HEK293 (cell line): ENCODE results near the gene CDON.

ENCODE experiments used
- CTCF ChIA-PET: fragments of 350-600 bp; formaldehyde crosslinking; extraction: SDS; loops from one replicate; lab custom pipeline; 2021; ENCODE audit warnings: antibody characterized with exemption; lab: Yijun Ruan, JAX
- POLR2A ChIA-PET: fragments of 300-600 bp; formaldehyde crosslinking; extraction: SDS; loops from one replicate; lab custom pipeline; 2020; ENCODE audit warnings: antibody characterized with exemption, inconsistent platforms; lab: Yijun Ruan, JAX
- H3K27ac ChIP-seq: fragments of 200-500 bp; sonication (Bioruptor generic); 2 replicates; pipeline ENCODE4 v1.5.1; 2014; ENCODE audit warnings: low read depth, low read length, control low read depth, inconsistent platforms; ENCODE audit errors: extremely low read depth
- H3K36me3 ChIP-seq, 2 experiments: fragments of 200-500 bp in 1 of 2; sonication (Bioruptor generic) in 1 of 2; 1 replicate in 1 of 2; 2 replicates in 1 of 2; pipeline ENCODE4 v1.5.1; 2014 to 2017; ENCODE audit warnings: inconsistent platforms in 2 of 2, low read length in 2 of 2; ENCODE audit not compliant: control insufficient read depth in 2 of 2, insufficient read depth in 1 of 2
- H3K4me1 ChIP-seq: fragments of 200-500 bp; sonication (Bioruptor generic); 2 replicates; pipeline ENCODE4 v1.5.1; 2014; ENCODE audit warnings: mild to moderate bottlenecking, low read length, inconsistent platforms; ENCODE audit not compliant: control insufficient read depth, insufficient read depth
- H3K4me3 ChIP-seq: 2 replicates; pipeline ENCODE4 v1.5.1; 2011; ENCODE audit warnings: low read depth, mild to moderate bottlenecking, control low read depth, low read length, moderate library complexity
- H3K9me3 ChIP-seq: fragments of 200-500 bp; sonication (Bioruptor generic); 2 replicates; pipeline ENCODE4 v1.5.1; 2014; ENCODE audit warnings: low read depth, low read length, inconsistent platforms; ENCODE audit not compliant: control insufficient read depth, insufficient read depth
- FEZF1 ChIP-seq: fragments of 450-650 bp; formaldehyde crosslinking; IDR thresholded peaks from 2 replicates; pipeline ENCODE4 v1.5.1; 2016; ENCODE audit warnings: missing biosample characterization, missing genetic modification characterization
- GLIS2 ChIP-seq: fragments of 450-650 bp; formaldehyde crosslinking; IDR thresholded peaks from 2 replicates; pipeline ENCODE4 v1.5.1; 2016; ENCODE audit warnings: missing biosample characterization, missing genetic modification characterization
- MZF1 ChIP-seq: fragments of 450-650 bp; formaldehyde crosslinking; IDR thresholded peaks from 2 replicates; pipeline ENCODE4 v1.5.1; 2017; ENCODE audit warnings: missing biosample characterization, missing genetic modification characterization, borderline replicate concordance
- PBX3 ChIP-seq: sonication (generic); formaldehyde crosslinking; IDR thresholded peaks from 2 replicates; pipeline ENCODE4 v1.8.1; 2022; ENCODE audit warnings: mild to moderate bottlenecking, moderate library complexity, missing genetic modification reagents
- TRIM28 ChIP-seq: IDR thresholded peaks from 2 replicates; pipeline ENCODE4 v1.6.1; 2011; ENCODE audit warnings: low read length, control low read depth, borderline replicate concordance
- YY2 ChIP-seq: fragments of 450-650 bp; formaldehyde crosslinking; IDR thresholded peaks from 2 replicates; pipeline ENCODE4 v1.5.1; 2016; ENCODE audit warnings: missing biosample characterization, missing genetic modification characterization
- ZBTB44 ChIP-seq: fragments of 450-650 bp; IDR thresholded peaks from 2 replicates; pipeline ENCODE4 v1.5.1; 2018; ENCODE audit warnings: missing biosample characterization, mild to moderate bottlenecking, missing genetic modification characterization
- ZBTB48 ChIP-seq: fragments of 450-650 bp; formaldehyde crosslinking; IDR thresholded peaks from 2 replicates; pipeline ENCODE4 v1.5.1; 2016; ENCODE audit warnings: missing biosample characterization, missing genetic modification characterization
- ZBTB7A ChIP-seq: fragments of 450-650 bp; formaldehyde crosslinking; IDR thresholded peaks from 2 replicates; pipeline ENCODE4 v1.5.1; 2016; ENCODE audit warnings: low read depth, missing biosample characterization, missing genetic modification characterization
- ZFP3 ChIP-seq: fragments of 450-650 bp; formaldehyde crosslinking; IDR thresholded peaks from 2 replicates; pipeline ENCODE4 v1.5.1; 2016; ENCODE audit warnings: low read depth, missing biosample characterization, missing genetic modification characterization
- ZNF10 ChIP-seq: fragments of 450-650 bp; formaldehyde crosslinking; IDR thresholded peaks from 2 replicates; pipeline ENCODE4 v1.5.1; 2017; ENCODE audit warnings: missing biosample characterization, missing genetic modification characterization
- ZNF114 ChIP-seq: fragments of 450-650 bp; formaldehyde crosslinking; IDR thresholded peaks from 2 replicates; pipeline ENCODE4 v1.5.0; 2017; ENCODE audit warnings: missing biosample characterization, missing genetic modification characterization
- ZNF132 ChIP-seq: fragments of 450-650 bp; formaldehyde crosslinking; IDR thresholded peaks from 2 replicates; pipeline ENCODE4 v1.5.1; 2017; ENCODE audit warnings: missing biosample characterization, missing genetic modification characterization, borderline replicate concordance
- ZNF155 ChIP-seq: fragments of 450-650 bp; formaldehyde crosslinking; IDR thresholded peaks from 2 replicates; pipeline ENCODE4 v1.5.1; 2016; ENCODE audit warnings: missing biosample characterization, missing genetic modification characterization
- ZNF280D ChIP-seq: fragments of 450-650 bp; formaldehyde crosslinking; IDR thresholded peaks from 2 replicates; pipeline ENCODE4 v1.5.1; 2016; ENCODE audit warnings: missing biosample characterization, missing genetic modification characterization
- ZNF354C ChIP-seq: fragments of 450-650 bp; formaldehyde crosslinking; IDR thresholded peaks from 2 replicates; pipeline ENCODE4 v1.5.1; 2016; ENCODE audit warnings: missing biosample characterization, missing genetic modification characterization, low read depth, borderline replicate concordance
- ZNF391 ChIP-seq: fragments of 450-650 bp; formaldehyde crosslinking; IDR thresholded peaks from 2 replicates; pipeline ENCODE4 v1.5.1; 2016; ENCODE audit warnings: low read depth, missing biosample characterization, missing genetic modification characterization, borderline replicate concordance
- ZNF426 ChIP-seq: fragments of 450-650 bp; formaldehyde crosslinking; IDR thresholded peaks from 2 replicates; pipeline ENCODE4 v1.5.1; 2017; ENCODE audit warnings: missing biosample characterization, missing genetic modification characterization, mild to moderate bottlenecking, inconsistent platforms, moderate library complexity
- ZNF473 ChIP-seq: fragments of 450-650 bp; formaldehyde crosslinking; IDR thresholded peaks from 2 replicates; pipeline ENCODE4 v1.5.1; 2017; ENCODE audit warnings: missing biosample characterization, missing genetic modification characterization
- ZNF514 ChIP-seq: fragments of 450-650 bp; formaldehyde crosslinking; IDR thresholded peaks from 2 replicates; pipeline ENCODE4 v1.5.1; 2016; ENCODE audit warnings: missing biosample characterization, missing genetic modification characterization
- ZNF548 ChIP-seq: fragments of 450-650 bp; formaldehyde crosslinking; IDR thresholded peaks from 2 replicates; pipeline ENCODE4 v1.5.1; 2016; ENCODE audit warnings: missing biosample characterization, missing genetic modification characterization
- ZNF555 ChIP-seq: fragments of 450-650 bp; formaldehyde crosslinking; conservative IDR thresholded peaks from 2 replicates; pipeline ENCODE4 v1.5.1; 2017; ENCODE audit warnings: missing biosample characterization, mild to moderate bottlenecking, missing genetic modification characterization, inconsistent platforms
- ZNF596 ChIP-seq: fragments of 450-650 bp; IDR thresholded peaks from 2 replicates; pipeline ENCODE4 v1.5.0; 2018; ENCODE audit warnings: missing biosample characterization, mild to moderate bottlenecking, missing genetic modification characterization, moderate library complexity
- ZNF629 ChIP-seq: fragments of 450-650 bp; formaldehyde crosslinking; IDR thresholded peaks from 2 replicates; pipeline ENCODE4 v1.5.1; 2017; ENCODE audit warnings: missing biosample characterization, missing genetic modification characterization
- ZNF654 ChIP-seq: fragments of 450-650 bp; formaldehyde crosslinking; IDR thresholded peaks from 2 replicates; pipeline ENCODE4 v1.5.1; 2016; ENCODE audit warnings: low read depth, missing biosample characterization, missing genetic modification characterization
- ZNF660 ChIP-seq: fragments of 450-650 bp; IDR thresholded peaks from 2 replicates; pipeline ENCODE4 v1.5.1; 2018; ENCODE audit warnings: missing biosample characterization, mild to moderate bottlenecking, missing genetic modification characterization
- ZNF704 ChIP-seq: fragments of 450-650 bp; formaldehyde crosslinking; IDR thresholded peaks from 2 replicates; pipeline ENCODE4 v1.5.1; 2016; ENCODE audit warnings: missing biosample characterization, missing genetic modification characterization
- ZNF747 ChIP-seq: fragments of 450-650 bp; formaldehyde crosslinking; IDR thresholded peaks from 2 replicates; pipeline ENCODE4 v1.5.1; 2016; ENCODE audit warnings: missing biosample characterization, missing genetic modification characterization
- TF ChIP-seq, protein P1 (sequence below): fragments of 450-650 bp; IDR thresholded peaks from 2 replicates; pipeline ENCODE4 v1.5.1; 2018; ENCODE audit warnings: missing biosample characterization, missing genetic modification characterization
- TF ChIP-seq, protein P2 (sequence below): fragments of 450-650 bp; formaldehyde crosslinking; IDR thresholded peaks from 2 replicates; pipeline ENCODE4; 2016; ENCODE audit warnings: missing biosample characterization, missing genetic modification characterization

The CDON gene

GRCh38 chr11:125923012-125923579 is 139.6 kb downstream of the CDON start:
- Histone ChIP-seq H3K9me3 (no peaks in the 10 kb centered on the region), H3K27ac (no peak overlapping the region), H3K4me1 (no peaks in the 10 kb centered on the region), H3K4me3 (no peak overlapping the region), H3K36me3 (no peaks in the 10 kb centered on the region)
- ChIA-PET CTCF (interaction anchor here (0.6 to 8.2 kb wide), 35 partner anchors 9 to 709 kb away, joined by 3 to 131 read pairs (median 3); partner anchors contain the start of genes HYLS1 and PUS3), POLR2A (no interaction called here)
- TF ChIP-seq PBX3 (CRISPR knock-in tag): no peak
- TF ChIP-seq ZNF514: no peak
- TF ChIP-seq ZNF473 (tag by site-specific recombination): no peak
- no peak for TF ChIP-seq ZFP3 (tag by site-specific recombination)
- no peak for TF ChIP-seq ZNF426 (tag by site-specific recombination)
- TF ChIP-seq, protein P1, sequence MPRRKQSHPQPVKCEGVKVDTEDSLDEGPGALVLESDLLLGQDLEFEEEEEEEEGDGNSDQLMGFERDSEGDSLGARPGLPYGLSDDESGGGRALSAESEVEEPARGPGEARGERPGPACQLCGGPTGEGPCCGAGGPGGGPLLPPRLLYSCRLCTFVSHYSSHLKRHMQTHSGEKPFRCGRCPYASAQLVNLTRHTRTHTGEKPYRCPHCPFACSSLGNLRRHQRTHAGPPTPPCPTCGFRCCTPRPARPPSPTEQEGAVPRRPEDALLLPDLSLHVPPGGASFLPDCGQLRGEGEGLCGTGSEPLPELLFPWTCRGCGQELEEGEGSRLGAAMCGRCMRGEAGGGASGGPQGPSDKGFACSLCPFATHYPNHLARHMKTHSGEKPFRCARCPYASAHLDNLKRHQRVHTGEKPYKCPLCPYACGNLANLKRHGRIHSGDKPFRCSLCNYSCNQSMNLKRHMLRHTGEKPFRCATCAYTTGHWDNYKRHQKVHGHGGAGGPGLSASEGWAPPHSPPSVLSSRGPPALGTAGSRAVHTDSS (tag by site-specific recombination): no peak
- 0 out of 2 replicates have a peak, but pooled peaks have one; percentile 14 for TF ChIP-seq FEZF1 (tag by site-specific recombination)
- TF ChIP-seq ZNF660 (tag by site-specific recombination): peak; percentile 70; the same call in 1 of the 2 replicates
- TF ChIP-seq ZBTB7A (tag by site-specific recombination): no peak
- no peak for TF ChIP-seq ZNF10 (tag by site-specific recombination)
- TF ChIP-seq ZNF114: no peak
- no peak for TF ChIP-seq ZNF280D (tag by site-specific recombination)
- TF ChIP-seq ZNF747 (tag by site-specific recombination): no peak
- no peak for TF ChIP-seq ZNF704 (tag by site-specific recombination)
- 0 out of 2 replicates have a peak, but pooled peaks have one; percentile 21 for TF ChIP-seq ZBTB44 (tag by site-specific recombination)
- TF ChIP-seq ZNF354C (tag by site-specific recombination): no peak
- no peak for TF ChIP-seq ZNF629 (tag by site-specific recombination)
- no peak for TF ChIP-seq ZNF155 (tag by site-specific recombination)
- no peak for TF ChIP-seq ZNF391
- no peak for TF ChIP-seq ZBTB48 (tag by site-specific recombination)
- TF ChIP-seq ZNF548: no peak
- peak; percentile 88 for TF ChIP-seq ZNF654 (tag by site-specific recombination)
- no peak for TF ChIP-seq ZNF555 (tag by site-specific recombination)
- TF ChIP-seq YY2 (tag by site-specific recombination): no peak
- no peak for TF ChIP-seq ZNF596
- TF ChIP-seq TRIM28: no peak
- TF ChIP-seq, protein P2, sequence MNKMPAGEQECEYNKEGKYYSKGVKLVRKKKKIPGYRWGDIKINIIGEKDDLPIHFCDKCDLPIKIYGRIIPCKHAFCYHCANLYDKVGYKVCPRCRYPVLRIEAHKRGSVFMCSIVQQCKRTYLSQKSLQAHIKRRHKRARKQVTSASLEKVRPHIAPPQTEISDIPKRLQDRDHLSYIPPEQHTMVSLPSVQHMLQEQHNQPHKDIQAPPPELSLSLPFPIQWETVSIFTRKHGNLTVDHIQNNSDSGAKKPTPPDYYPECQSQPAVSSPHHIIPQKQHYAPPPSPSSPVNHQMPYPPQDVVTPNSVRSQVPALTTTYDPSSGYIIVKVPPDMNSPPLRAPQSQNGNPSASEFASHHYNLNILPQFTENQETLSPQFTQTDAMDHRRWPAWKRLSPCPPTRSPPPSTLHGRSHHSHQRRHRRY (tag by site-specific recombination): no peak
- TF ChIP-seq ZNF132 (tag by site-specific recombination): no peak
- TF ChIP-seq MZF1 (tag by site-specific recombination): no peak
- TF ChIP-seq GLIS2 (tag by site-specific recombination): no peak
